OCI-LY3 (cell line): ENCODE measurements around the gene TAC3.

ENCODE experiments used
- EZH2phosphoT487 ChIP-seq: fragments of 200-600 bp; shearing (Covaris generic); IDR thresholded peaks from 2 replicates; pipeline ENCODE4 v1.6.1; 2018; ENCODE audit warnings: antibody characterized with exemption, mixed run types, low read depth
- TF ChIP-seq, protein P1 (sequence below): fragments of 200-600, 300-600 bp; sonication (generic); IDR thresholded peaks from 2 replicates; pipeline ENCODE4 v1.5.1; 2014; ENCODE audit warnings: antibody characterized with exemption, low read length, low read depth

DNA sequence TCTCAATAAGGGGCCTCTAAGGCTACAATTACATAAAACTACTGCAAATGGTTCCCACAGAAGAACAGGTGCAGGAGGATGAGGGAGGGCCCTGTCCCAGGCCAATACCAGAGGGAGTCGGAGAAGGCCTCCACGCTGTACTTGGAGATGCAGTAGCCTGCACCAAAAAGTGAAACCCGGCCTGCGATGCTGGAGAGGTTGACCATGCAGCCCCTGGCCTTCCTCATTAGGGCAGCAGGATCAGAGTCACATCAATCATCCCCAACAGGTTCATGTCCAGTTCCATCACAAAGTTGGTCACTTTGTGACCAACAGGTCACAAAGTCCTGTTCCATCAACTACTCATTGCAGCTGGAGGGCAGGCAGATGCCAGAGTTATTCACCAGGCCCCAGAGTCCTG lies 32.9 kb downstream of the TAC3 start:
- TF ChIP-seq, protein P1, sequence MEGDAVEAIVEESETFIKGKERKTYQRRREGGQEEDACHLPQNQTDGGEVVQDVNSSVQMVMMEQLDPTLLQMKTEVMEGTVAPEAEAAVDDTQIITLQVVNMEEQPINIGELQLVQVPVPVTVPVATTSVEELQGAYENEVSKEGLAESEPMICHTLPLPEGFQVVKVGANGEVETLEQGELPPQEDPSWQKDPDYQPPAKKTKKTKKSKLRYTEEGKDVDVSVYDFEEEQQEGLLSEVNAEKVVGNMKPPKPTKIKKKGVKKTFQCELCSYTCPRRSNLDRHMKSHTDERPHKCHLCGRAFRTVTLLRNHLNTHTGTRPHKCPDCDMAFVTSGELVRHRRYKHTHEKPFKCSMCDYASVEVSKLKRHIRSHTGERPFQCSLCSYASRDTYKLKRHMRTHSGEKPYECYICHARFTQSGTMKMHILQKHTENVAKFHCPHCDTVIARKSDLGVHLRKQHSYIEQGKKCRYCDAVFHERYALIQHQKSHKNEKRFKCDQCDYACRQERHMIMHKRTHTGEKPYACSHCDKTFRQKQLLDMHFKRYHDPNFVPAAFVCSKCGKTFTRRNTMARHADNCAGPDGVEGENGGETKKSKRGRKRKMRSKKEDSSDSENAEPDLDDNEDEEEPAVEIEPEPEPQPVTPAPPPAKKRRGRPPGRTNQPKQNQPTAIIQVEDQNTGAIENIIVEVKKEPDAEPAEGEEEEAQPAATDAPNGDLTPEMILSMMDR: no peak
- TF ChIP-seq EZH2phosphoT487: no peak
